Right atrium auricular region (tissue), 2 donors: ENCODE data around the gene MXI1. TPM values are rescaled to one million over a fixed set of nuclear protein-coding genes. Genes with fewer than 3 reads are reported as not detected.

ENCODE experiments used
- DNase-seq: peaks from one replicate; pipeline ENCODE4 v3.0.0-alpha.2; 2019; ENCODE audit warnings: low spot score
- H3K27ac ChIP-seq, 2 donors: fragments of 200-600 bp; sonication (generic); 1 replicate in 1 of 2; 2 replicates in 1 of 2; pipeline ENCODE4 v1.5.1; 2016 to 2019
- H3K27me3 ChIP-seq, 2 donors: fragments of 200-600 bp; sonication (generic); one replicate each; pipeline versions ENCODE4 v1.5.1 to v1.6.0; 2017 to 2019
- H3K36me3 ChIP-seq: fragments of 200-600 bp; sonication (generic); one replicate; pipeline ENCODE4 v1.5.1; 2016
- H3K4me1 ChIP-seq, 2 donors: fragments of 200-600 bp; sonication (generic); one replicate each; pipeline versions ENCODE4 v1.5.1 to v1.6.0; 2017 to 2019
- H3K4me3 ChIP-seq, 2 donors: fragments of 200-600 bp; sonication (generic); 1 replicate in 1 of 2; 2 replicates in 1 of 2; pipeline ENCODE4 v1.5.1; 2017 to 2019; ENCODE audit warnings: mild to moderate bottlenecking in 1 of 2, moderate library complexity in 1 of 2
- H3K9me3 ChIP-seq, 2 donors: fragments of 200-600 bp; sonication (generic); one replicate each; pipeline ENCODE4 v1.5.1; 2019
- CTCF ChIP-seq, 2 donors: fragments of 200-600 bp; sonication (generic); IDR thresholded peaks; one replicate each; pipeline ENCODE4 v1.5.1; 2019; ENCODE audit warnings: antibody characterized with exemption in 2 of 2
- total RNA-seq, 2 donors: library from RNA; depleted of rRNA; stranded (reverse); fragments of >200 nt; gene quantifications; one replicate each; pipeline ENCODE4 v1.1.0, GENCODE V29; 2016

The MXI1 gene
- total RNA-seq, 2 donors from 2014 or later, result 50.8 to 78.8 TPM

GRCh38 chr10:110209926-110210673, 2.7 kb downstream of the MXI1 start:
- no peak for TF ChIP-seq CTCF (IDR thresholded peaks at IDR 0.05)
- no peak for DNase-seq
- H3K4me3 ChIP-seq, result peak overlapping the region; percentile 75 to 77
- no peaks in the 10 kb centered on the region for H3K27me3 ChIP-seq
- peak overlapping the region; percentile 98 to 99 for H3K27ac ChIP-seq
- no peaks in the 10 kb centered on the region for H3K36me3 ChIP-seq
- H3K4me1 ChIP-seq, result peaks cover 0 to 29% of the 10 kb centered on the region in 2 donors
- H3K9me3 ChIP-seq, result no peaks in the 10 kb centered on the region

- peak; percentile 99 for DNase-seq
- Histone ChIP-seq H3K27me3 (no peaks in the 10 kb centered on the region), H3K9me3 (no peaks in the 10 kb centered on the region), H3K4me1 (peaks cover 0 to 37% of the 10 kb centered on the region in 2 donors), H3K27ac (peak overlapping the region; percentile 98 to 99), H3K4me3 (peak overlapping the region; percentile 75 to 77), H3K36me3 (no peaks in the 10 kb centered on the region)
- TF ChIP-seq CTCF (IDR thresholded peaks at IDR 0.05), result no peak
Observed at GRCh38 chr10:110210674-110211464, 3.5 kb downstream of the MXI1 start.

DNA sequence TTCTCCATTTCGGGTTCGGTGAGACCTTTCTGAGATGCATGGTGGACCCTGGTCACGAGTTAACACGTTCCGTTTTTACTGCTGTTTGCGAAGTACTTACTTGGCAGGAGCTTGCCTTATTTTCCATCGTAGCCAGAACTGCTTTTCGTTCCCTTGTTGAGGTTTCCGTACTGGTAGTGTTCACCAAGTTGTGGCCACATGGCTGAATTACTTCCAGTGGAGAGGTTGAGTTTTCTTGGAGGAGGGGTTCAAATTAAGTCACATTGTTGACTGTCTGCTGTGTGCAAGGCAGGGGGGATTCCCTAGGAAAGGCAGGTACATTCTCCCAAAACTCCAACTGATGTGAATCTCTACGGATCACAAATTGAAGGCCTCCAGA, 4.0 kb downstream of the MXI1 start:
- Histone ChIP-seq H3K27ac (peak overlapping the region; percentile 98 to 99), H3K9me3 (no peaks in the 10 kb centered on the region), H3K4me3 (peak overlapping the region; percentile 75 to 77), H3K27me3 (no peaks in the 10 kb centered on the region), H3K36me3 (no peaks in the 10 kb centered on the region), H3K4me1 (peaks cover 0 to 42% of the 10 kb centered on the region in 2 donors)
- no peak for TF ChIP-seq CTCF (IDR thresholded peaks at IDR 0.05)
- DNase-seq, result no peak

DNA sequence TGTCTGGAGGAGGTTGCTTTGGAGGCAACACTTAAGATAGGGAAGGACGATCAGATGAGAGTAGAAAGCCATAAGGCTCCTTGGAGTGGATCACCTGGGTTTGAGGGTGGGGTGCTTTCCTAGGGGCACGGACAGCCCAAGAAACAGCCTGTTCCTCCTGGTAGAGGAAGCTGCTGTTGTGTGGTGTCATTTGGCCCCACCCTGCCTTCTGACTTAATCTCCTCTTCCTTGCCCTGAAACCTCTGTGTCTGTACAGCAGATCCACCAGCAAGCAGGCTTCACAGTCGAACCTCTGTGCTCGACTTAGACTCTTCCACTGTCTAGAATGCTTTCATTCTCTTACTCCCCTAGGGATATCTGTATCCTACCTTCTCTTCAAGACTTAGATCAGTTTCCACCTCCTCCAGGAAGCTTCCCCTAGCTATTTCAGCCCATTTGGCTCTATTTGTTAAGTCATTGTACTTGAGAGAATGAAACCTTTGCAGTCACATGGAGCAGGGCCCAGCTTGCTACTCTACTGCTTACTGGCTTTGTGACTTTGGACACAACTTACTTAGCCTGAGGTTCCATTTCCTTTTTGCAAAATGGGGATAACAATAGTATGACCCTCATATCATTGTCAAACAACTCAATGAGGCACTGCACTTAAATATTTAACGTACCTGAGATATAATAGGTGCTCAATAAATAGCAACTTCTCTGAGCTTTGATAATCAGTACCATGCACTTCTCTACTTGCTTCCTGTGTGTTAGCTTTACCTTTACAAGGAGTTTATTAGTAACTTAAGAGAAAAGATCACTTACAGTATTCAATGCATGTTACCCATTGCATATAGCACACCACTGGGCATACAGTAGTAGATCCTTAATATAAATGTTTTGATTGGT, 5.0 kb downstream of the MXI1 start:
- Histone ChIP-seq H3K4me1 (peaks cover 0 to 50% of the 10 kb centered on the region in 2 donors), H3K4me3 (peak overlapping the region in 1 of 2 donors; percentile 77), H3K27me3 (no peaks in the 10 kb centered on the region), H3K36me3 (no peaks in the 10 kb centered on the region), H3K27ac (peak overlapping the region; percentile 98 to 99), H3K9me3 (no peaks in the 10 kb centered on the region)
- no peak for TF ChIP-seq CTCF (IDR thresholded peaks at IDR 0.05)
- no peak for DNase-seq

DNA sequence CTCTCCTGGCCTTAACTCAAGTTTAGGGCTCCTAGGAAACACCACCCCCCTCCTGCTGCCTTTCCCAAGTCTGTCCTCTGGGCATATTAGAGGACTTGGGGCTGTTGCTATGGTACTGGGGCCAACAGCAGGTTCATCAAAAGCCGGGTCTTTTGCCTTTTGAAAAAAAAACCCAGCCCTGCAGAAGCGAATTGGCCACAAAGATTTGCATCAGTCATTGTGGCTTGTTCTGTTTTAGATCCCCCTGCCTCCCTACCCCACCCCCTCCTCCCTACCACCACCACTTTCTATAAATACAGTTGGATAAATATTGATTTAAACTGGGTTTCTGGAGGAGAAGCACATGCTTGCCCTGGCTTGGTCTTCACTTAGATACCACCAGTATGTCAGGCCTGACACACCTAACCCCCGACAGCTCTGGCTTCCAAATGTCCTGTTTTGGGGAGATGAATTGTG, 7.0 kb downstream of the MXI1 start:
- peak overlapping the region; percentile 6 to 35 for H3K27ac ChIP-seq
- no peak for DNase-seq
- no peaks in the 10 kb centered on the region for H3K27me3 ChIP-seq
- no peaks in the 10 kb centered on the region for H3K9me3 ChIP-seq
- H3K4me1 ChIP-seq, result peaks cover 0 to 54% of the 10 kb centered on the region in 2 donors
- no peaks in the 10 kb centered on the region for H3K36me3 ChIP-seq
- TF ChIP-seq CTCF (IDR thresholded peaks at IDR 0.05), result no peak
- no peak overlapping the region for H3K4me3 ChIP-seq
